GM12864 (cell line): Measurements from ENCODE around the gene EPAS1.
A peak's percentile ranks its signal among the peaks of the same experiment; 100 is the strongest.

Source experiments
- DNase-seq: peaks from one replicate; pipeline ENCODE4 v3.0.0-alpha.2; 2011; ENCODE audit warnings: low read depth
- H3K4me3 ChIP-seq: 2 replicates; pipeline ENCODE4 v1.5.1; 2011; ENCODE audit warnings: mild to moderate bottlenecking, low read depth, low read length, control low read depth
- TF ChIP-seq, protein P1 (sequence below): IDR thresholded peaks from 2 replicates; pipeline ENCODE4 v1.5.1; 2011; ENCODE audit warnings: low read depth, mild to moderate bottlenecking, moderate library complexity, low read length, control low read depth, inconsistent platforms; ENCODE audit errors: missing control alignments

Gene EPAS1

GRCh38 chr2:46344706-46345105 is 47.5 kb downstream of the EPAS1 start:
- no peak overlapping the region for H3K4me3 ChIP-seq
- TF ChIP-seq, protein P1, sequence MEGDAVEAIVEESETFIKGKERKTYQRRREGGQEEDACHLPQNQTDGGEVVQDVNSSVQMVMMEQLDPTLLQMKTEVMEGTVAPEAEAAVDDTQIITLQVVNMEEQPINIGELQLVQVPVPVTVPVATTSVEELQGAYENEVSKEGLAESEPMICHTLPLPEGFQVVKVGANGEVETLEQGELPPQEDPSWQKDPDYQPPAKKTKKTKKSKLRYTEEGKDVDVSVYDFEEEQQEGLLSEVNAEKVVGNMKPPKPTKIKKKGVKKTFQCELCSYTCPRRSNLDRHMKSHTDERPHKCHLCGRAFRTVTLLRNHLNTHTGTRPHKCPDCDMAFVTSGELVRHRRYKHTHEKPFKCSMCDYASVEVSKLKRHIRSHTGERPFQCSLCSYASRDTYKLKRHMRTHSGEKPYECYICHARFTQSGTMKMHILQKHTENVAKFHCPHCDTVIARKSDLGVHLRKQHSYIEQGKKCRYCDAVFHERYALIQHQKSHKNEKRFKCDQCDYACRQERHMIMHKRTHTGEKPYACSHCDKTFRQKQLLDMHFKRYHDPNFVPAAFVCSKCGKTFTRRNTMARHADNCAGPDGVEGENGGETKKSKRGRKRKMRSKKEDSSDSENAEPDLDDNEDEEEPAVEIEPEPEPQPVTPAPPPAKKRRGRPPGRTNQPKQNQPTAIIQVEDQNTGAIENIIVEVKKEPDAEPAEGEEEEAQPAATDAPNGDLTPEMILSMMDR, result no peak
- DNase-seq, result no peak

GRCh38 chr2:46345775-46346174 is 48.6 kb downstream of the EPAS1 start:
- TF ChIP-seq, protein P1, result no peak
- no peak overlapping the region for H3K4me3 ChIP-seq
- DNase-seq, result no peak

GRCh38 chr2:46346719-46347118 is 49.5 kb downstream of the EPAS1 start:
- DNase-seq, result no peak
- H3K4me3 ChIP-seq, result no peak overlapping the region
- TF ChIP-seq, protein P1, result no peak

- no peak overlapping the region for H3K4me3 ChIP-seq
- TF ChIP-seq, protein P1, result no peak
- peak; percentile 7 for DNase-seq
Measured at GRCh38 chr2:46347648-46348280, 50.6 kb downstream of the EPAS1 start.

DNA sequence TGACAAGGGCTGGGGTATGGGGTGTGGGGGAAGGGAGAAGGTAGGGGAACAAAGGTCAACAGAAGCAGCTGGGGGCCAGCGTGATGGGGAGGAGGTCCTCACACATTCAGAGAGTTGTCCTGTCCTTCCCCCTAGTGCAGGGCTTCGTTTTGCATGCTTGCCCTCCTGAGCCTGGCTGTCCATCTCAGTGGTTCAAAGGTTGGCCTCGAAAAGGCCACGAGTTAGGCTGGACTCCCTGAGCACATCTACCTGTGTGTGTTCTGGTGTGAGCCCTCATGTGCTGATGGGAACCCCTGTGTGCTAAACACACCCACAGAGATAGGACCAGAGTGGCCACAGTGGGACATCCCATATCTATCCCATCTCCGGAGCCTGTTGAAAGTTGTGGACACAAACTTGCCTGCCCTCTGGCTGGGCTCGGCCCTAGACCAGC is 51.9 kb downstream of the EPAS1 start:
- no peak for DNase-seq
- TF ChIP-seq, protein P1, result no peak

DNA sequence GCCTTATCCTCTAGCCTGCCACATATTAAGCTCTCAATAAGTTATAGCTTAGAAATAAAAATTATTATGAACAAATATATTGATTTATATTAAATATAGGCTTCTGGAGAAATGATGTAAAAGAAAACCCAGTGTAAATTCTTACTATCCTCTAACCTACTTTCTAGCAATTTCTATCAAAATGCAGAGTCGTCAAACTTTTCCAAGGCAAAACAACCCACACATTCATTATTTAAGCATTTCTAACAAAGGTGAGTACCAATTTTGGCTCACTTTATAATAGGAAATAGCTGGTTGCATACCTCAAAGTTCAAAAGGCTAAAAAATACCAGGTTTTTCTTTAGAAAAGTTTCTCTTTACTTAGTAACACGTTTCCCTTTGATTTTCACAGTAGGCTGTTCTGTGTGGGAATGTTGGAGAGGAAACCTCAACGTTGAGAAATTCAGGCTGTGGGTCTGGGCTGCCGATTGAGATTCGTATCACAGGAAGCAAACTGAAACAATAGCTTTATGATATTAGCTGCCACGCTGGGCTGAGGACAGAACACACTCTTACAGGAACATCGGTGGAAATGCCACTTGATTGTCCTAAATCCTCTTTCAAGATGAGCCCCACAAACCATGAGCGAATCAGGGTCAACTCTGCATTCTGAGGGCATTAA is 53.0 kb downstream of the EPAS1 start:
- TF ChIP-seq, protein P1, result no peak
- H3K4me3 ChIP-seq, result no peak overlapping the region
- no peak for DNase-seq

More for the DNA sequence above, 51.9 kb downstream of the EPAS1 start:
- no peak overlapping the region for H3K4me3 ChIP-seq
